ENCODE data around the gene SND1.

DNA sequence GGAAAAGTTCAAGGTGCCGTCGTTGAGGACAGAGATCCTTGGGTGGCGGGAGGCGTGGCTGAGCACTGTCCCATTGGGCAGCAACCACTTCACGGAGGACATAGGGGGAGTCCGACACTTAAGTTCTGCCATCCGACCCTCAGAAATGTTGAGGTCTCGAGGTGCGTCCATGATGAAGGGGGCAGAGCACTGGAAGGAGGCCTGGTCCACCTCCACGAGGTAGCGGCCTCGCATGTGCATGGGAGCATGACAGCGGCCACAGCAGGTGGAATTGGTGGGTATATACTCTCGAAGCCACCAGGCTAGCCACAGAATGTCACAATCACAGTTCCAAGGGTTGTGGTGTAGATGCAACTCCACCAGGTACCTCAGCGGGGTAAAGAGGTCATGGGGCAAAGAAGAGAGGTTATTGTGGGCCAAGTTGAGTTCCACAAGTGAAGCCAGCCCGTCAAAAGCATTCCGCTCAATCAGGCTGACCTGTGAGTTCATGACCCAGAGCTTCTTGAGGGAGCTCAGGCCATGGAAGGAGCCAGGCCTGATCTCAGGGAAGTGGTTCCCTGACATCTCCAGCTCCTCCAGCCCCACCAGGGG is 377.5 kb downstream of the SND1 start:
- no peak for TF ChIP-seq EZH2 (IDR thresholded peaks at IDR 0.05)
- TF ChIP-seq POLR2AphosphoS5 (IDR thresholded peaks at IDR 0.05; ENCODE audit: borderline replicate concordance, low read depth, low read length): no peak
